GM12891 (cell line): ENCODE results near the gene CD48.
A peak's percentile ranks its signal among the peaks of the same experiment; 100 is the strongest.

Experiments used
- DNase-seq: peaks from one replicate; pipeline ENCODE4 v3.0.0; 2011; ENCODE audit warnings: low spot score; ENCODE audit not compliant: insufficient read length
- FAIRE-seq: peaks from 2 replicates; lab custom pipeline; 2011; peaks lifted over from hg19 to GRCh38; lab: Jason Lieb, UNC
- PAX5 ChIP-seq: IDR thresholded peaks from 2 replicates; pipeline ENCODE4 v1.6.1; 2011; ENCODE audit warnings: low read length, moderate library complexity, mild to moderate bottlenecking; ENCODE audit not compliant: insufficient read depth, severe bottlenecking
- POLR2A ChIP-seq: IDR thresholded peaks from 2 replicates; pipeline ENCODE4 v1.6.1; 2011; ENCODE audit warnings: low read depth, low read length, control low read depth
- POLR2AphosphoS5 ChIP-seq: IDR thresholded peaks from 2 replicates; pipeline ENCODE4 v1.6.1; 2011; ENCODE audit warnings: low read depth, low read length, control low read depth
- POU2F2 ChIP-seq: IDR thresholded peaks from 2 replicates; pipeline ENCODE4 v1.6.1; 2011; ENCODE audit warnings: low read depth, mild to moderate bottlenecking, control low read depth, low read length, moderate library complexity
- SPI1 ChIP-seq: IDR thresholded peaks from 2 replicates; pipeline ENCODE4 v1.6.1; 2011; ENCODE audit warnings: low read depth, low read length, control low read depth
- TAF1 ChIP-seq: IDR thresholded peaks from 2 replicates; pipeline ENCODE4 v1.6.1; 2011; ENCODE audit warnings: low read depth, low read length, control low read depth

CD48 gene

DNA sequence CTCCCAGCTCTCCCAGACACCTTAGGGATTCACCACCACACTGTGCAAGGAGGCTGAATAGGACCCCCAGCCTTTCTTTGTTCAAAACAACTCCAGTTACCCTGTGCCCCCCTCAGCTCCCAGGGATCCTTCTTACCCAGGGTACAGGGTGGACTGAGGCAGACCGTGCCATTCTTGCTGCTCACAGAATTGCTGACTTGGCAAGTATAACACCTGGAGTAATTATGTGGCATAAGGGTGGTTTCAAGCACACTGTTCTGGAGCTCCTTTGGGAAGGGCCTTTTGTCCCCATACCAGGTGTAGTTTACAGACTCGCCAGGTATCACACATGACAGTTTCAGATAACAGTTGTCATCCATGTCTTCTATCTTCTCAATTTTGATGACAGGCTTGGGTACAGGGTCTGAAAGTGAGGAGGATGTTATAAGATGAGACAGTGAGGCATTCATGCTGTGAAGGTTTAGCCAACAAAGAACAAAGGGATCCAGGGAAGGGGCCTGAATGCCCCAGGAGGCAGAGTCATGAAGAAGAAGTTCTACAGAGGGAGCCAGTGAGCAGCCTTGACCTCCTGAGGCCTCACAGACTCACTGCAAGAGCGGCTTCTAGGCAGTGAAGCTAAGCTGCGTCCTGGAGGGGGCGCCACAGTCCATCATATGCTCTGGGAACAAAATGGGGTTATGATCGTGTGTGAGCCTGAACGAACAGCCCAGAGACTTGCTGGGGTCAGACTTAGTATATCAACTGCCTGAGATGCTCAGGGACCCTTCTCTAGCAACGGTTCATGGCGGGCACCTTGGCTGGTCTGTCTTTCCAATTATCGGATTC lies 30.3 kb downstream of the CD48 start:
- FAIRE-seq (peak; percentile 94), DNase-seq (no peak)
- no peak for TF ChIP-seq TAF1
- no peak for TF ChIP-seq POLR2AphosphoS5
- TF ChIP-seq PAX5: no peak
- no peak for TF ChIP-seq POU2F2
- no peak for TF ChIP-seq POLR2A
- TF ChIP-seq SPI1: no peak

GRCh38 chr1:160680399-160680798 lies 31.2 kb downstream of the CD48 start:
- DNase-seq (no peak), FAIRE-seq (no peak)
- TF ChIP-seq POLR2A (peak; percentile 36; the same call in 1 of the 2 replicates), POU2F2 (0 out of 2 replicates have a peak, but pooled peaks have one; percentile 64), TAF1 (no peak), POLR2AphosphoS5 (peak; percentile 57), PAX5 (no peak)

- TF ChIP-seq POU2F2: no peak
- no peak for TF ChIP-seq TAF1
- TF ChIP-seq PAX5: no peak
- no peak for TF ChIP-seq POLR2AphosphoS5
- no peak for TF ChIP-seq SPI1
- TF ChIP-seq POLR2A: no peak; the same call in 1 of the 2 replicates
- DNase-seq (no peak), FAIRE-seq (peak; percentile 20)
These were observed 31.7 kb downstream of the CD48 start for GRCh38 chr1:160679893-160680292.

DNA sequence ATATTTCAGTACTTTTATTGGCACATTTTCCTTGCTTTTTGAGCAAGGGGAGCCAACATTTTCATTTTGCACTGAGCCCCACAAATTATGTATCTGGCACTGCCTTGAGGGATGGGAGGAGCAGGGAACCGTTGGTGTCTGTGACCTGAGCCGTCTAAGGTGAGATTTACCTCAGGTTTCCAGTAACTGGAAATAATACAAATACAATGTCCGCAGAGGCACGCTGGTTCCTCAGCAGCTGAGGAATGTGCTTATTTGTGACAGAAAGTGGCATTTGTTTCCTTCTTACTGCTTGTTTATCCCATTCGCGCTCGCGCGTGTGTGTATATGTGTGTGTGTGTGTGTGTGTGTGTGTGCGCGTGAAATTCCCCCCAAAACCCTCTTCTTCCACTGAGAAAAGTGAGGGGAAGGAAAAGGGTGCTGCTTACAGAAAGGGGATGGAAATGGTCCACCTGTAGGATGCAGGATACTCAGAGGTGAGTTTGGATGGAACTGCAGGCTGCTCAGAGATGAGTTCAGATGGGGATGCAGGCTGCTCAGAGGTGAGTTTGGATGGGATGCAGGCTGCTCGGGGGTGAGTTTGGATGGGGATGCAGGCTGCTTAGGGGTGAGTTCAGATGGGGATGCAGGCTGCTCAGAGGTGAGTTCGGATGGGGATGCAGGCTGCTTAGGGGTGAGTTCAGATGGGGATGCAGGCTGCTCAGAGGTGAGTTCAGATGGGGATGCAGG lies 34.6 kb downstream of the CD48 start:
- peak; percentile 80 for FAIRE-seq
- 0 out of 2 replicates have a peak, but pooled peaks have one; percentile 41 for TF ChIP-seq POU2F2
- no peak for TF ChIP-seq SPI1
- no peak; the same call in 1 of the 2 replicates for TF ChIP-seq POLR2AphosphoS5
- no peak for TF ChIP-seq PAX5
- TF ChIP-seq POLR2A: no peak; the same call in 1 of the 2 replicates
- DNase-seq: no peak

DNA sequence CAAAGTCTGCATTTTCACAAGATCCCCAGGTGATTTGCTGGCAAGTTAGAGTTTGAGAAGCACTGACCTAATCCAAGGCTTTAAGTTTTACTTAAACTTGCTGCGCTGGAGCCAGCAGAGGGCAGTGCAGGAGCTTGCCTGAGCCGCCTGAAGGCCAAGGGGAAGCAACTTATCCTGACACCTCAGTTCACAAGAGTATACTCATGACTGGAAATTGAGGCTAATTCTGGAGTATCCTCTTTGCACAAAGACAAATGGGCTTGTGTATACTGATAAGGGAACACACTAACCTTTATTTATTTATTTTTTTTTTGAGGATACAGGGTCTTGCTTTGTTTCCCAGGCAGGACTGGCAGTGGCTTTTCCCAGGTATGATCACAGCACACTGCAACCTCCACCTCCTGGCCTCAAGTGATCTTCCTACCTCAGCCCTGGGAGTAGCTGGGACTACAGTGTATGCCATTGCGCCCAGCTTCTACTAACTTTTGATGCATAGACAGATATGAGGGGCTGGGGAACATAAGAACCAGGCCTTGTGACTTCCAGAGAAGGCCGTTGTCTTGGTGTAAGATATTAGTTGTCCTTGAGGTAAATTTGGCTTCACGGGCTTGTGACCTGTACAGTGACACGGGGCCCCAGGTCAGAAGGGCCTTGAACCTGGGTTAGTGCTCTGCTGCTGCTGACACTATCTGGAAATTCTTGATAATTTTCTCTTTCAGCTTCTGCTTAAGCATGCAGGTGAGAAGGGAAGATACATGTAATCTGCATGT lies 35.8 kb downstream of the CD48 start:
- TF ChIP-seq POLR2A (no peak), PAX5 (no peak), TAF1 (no peak), SPI1 (no peak), POU2F2 (no peak), POLR2AphosphoS5 (no peak)
- FAIRE-seq (peak; percentile 95), DNase-seq (no peak)

GRCh38 chr1:160674415-160674814 lies 37.2 kb downstream of the CD48 start:
- DNase-seq (no peak), FAIRE-seq (peak; percentile 81)
- TF ChIP-seq SPI1 (no peak), POLR2AphosphoS5 (no peak)

GRCh38 chr1:160672789-160673695 lies 38.6 kb downstream of the CD48 start:
- TF ChIP-seq POU2F2 (no peak), POLR2A (no peak), SPI1 (no peak), TAF1 (no peak)
- DNase-seq (no peak), FAIRE-seq (peak; percentile 93)

DNA sequence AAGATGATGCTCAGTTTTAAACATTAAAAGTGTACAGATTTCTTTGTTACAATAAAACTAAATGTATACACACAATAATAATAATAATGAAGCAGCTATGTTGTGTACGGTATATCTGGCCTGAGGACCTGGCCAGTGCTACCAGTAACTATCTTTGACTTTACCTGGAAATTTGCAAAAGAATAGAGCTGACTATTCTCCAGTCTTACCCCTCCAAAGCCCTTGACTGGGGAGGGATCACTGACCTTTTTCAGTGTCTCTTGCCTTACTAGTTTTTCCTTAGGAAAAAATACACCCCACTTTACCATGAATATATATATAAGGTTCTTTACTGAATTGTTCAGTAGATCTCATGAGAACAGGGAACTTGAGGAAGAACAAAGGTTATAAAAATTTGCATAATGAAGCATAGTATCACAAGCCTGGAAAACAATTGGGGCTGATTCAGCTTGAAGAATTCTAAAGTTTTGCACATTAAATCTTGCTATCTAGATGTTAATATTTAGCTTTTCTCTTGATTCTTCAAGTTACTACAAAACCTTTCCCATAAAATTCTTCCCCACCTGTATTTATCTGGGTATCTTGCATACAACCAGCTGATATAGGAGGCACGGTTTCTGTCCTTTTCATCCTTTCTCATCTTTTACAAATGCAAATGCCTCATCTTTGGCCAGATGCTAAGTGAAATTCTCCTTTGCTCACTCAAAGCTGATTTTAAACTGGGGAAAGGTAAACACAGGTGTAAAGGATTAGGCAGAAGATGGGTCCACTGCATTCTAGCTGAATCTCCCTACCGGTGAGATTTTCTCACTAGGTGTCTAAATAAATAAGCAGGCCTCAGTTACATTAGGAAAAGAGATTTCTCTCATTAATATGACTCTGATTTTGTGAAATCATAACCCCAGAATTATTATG lies 39.8 kb downstream of the CD48 start:
- DNase-seq (no peak), FAIRE-seq (no peak)
- no peak for TF ChIP-seq TAF1
- no peak for TF ChIP-seq SPI1
- TF ChIP-seq PAX5: no peak
- TF ChIP-seq POLR2AphosphoS5: no peak
- TF ChIP-seq POU2F2: no peak
- TF ChIP-seq POLR2A: no peak
